MM.1S (cell line): ENCODE data around the gene MCF2L2.

ENCODE experiments used
- EZH2 ChIP-seq: fragments of 300-600 bp; sonication (generic); optimal IDR thresholded peaks from 2 replicates; pipeline ENCODE3; 2017; ENCODE audit warnings: low read depth, mild to moderate bottlenecking, antibody characterized with exemption, low read length, mixed read lengths
- TF ChIP-seq, protein P1 (sequence below): fragments of 300-600 bp; sonication (generic); IDR thresholded peaks from 2 replicates; pipeline ENCODE4 v1.5.1; 2016; ENCODE audit warnings: antibody characterized with exemption, low read length, mixed read lengths

DNA sequence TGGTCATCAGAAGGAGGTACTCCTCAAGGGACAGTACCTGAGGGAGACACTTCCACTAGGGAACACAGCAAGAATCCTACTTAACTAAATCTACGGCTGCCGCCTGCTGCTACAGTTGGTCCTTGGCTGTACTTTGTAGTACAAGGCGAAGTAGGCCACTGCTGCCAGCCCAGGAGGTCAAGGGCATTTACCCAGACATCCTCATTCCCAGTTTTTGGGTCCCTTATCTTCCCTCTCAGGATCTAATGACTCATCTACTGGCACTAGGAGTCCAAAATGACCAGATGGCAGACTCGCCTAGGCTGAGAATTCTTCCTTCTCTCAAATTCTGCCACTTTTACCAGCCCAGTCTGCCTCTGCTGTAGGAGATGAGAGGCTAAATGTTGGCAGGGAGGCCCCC lies 238.8 kb downstream of the MCF2L2 start:
- TF ChIP-seq, protein P1, sequence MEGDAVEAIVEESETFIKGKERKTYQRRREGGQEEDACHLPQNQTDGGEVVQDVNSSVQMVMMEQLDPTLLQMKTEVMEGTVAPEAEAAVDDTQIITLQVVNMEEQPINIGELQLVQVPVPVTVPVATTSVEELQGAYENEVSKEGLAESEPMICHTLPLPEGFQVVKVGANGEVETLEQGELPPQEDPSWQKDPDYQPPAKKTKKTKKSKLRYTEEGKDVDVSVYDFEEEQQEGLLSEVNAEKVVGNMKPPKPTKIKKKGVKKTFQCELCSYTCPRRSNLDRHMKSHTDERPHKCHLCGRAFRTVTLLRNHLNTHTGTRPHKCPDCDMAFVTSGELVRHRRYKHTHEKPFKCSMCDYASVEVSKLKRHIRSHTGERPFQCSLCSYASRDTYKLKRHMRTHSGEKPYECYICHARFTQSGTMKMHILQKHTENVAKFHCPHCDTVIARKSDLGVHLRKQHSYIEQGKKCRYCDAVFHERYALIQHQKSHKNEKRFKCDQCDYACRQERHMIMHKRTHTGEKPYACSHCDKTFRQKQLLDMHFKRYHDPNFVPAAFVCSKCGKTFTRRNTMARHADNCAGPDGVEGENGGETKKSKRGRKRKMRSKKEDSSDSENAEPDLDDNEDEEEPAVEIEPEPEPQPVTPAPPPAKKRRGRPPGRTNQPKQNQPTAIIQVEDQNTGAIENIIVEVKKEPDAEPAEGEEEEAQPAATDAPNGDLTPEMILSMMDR, result no peak
- no peak for TF ChIP-seq EZH2
